Testis (tissue), 2 donors: Measurements from ENCODE around the gene KATNIP.

Experiments
- CTCF ChIP-seq, 3 experiments: fragments of 450-650 bp in 2 of 3; fragments of 200-600 bp in 1 of 3; sonication (generic) in 1 of 3; IDR thresholded peaks; one replicate each; pipeline ENCODE4 v1.5.1; 2016 to 2019; ENCODE audit warnings: antibody characterized with exemption in 3 of 3, mild to moderate bottlenecking in 2 of 3, moderate library complexity in 1 of 3
- POLR2A ChIP-seq: fragments of 450-650 bp; IDR thresholded peaks from one replicate; pipeline ENCODE4 v1.6.1; 2017; ENCODE audit warnings: antibody characterized with exemption, mild to moderate bottlenecking, moderate library complexity

DNA sequence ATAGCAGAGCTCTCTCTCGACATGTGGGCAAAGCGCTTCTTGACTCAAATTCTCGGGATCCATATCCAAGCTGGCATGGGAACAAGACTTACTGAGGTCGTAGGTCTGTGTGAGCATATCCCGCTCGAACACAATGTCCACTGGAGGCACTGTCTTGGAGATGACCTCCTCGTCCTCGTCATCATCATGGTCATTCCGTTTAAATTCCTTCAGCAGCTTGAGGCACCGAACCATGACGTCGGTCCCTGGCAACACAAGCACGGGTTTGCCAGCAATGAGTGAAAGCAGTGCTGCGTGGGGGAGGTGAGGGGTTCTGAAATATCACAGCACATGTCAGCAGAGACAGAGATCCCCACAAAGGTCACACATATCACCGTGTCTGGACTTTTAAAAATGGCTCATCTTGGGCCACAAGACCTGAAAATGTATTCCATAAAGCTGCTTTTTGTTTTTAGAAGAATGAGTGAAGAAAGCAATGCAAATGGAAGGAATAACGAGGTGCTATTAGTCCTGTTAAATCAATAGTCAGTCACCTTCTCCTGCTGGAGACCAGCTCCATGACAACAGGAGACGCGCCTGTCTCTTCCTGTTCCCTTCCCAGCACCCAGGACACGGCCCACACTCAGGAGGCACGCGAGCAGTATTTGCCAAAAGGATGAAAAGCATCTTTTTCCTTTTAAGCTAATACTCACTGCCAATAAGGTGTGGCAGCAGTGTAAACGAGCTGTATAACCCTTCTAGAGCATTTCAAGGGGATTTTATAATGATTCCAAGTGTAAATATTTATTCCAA, 38.1 kb upstream of the KATNIP start:
- TF ChIP-seq POLR2A (no peak), CTCF (IDR thresholded peaks at IDR 0.05) (no peak)
